Left ventricle myocardium inferior (tissue), 1 donor: ENCODE measurements around the gene PTGR1. TPM values are rescaled to one million over a fixed set of nuclear protein-coding genes. Genes with fewer than 3 reads are reported as not detected.
A peak's percentile ranks its signal among the peaks of the same experiment; 100 is the strongest.

Experiments used
- DNase-seq: peaks from one replicate; pipeline ENCODE4 v3.0.0-alpha.2; 2020
- H3K27ac ChIP-seq: fragments of 200-600 bp; replicated peaks from 2 replicates; pipeline ENCODE4 v1.8.0; 2021
- H3K27me3 ChIP-seq: fragments of 200-600 bp; 2 replicates; pipeline ENCODE4 v1.8.0; 2021; ENCODE audit warnings: low read depth
- H3K36me3 ChIP-seq: fragments of 200-600 bp; 2 replicates; pipeline ENCODE4 v1.8.0; 2021
- H3K4me1 ChIP-seq: fragments of 200-600 bp; 2 replicates; pipeline ENCODE4 v1.8.0; 2021
- H3K4me3 ChIP-seq: fragments of 200-600 bp; 2 replicates; pipeline ENCODE4 v1.8.0; 2021; ENCODE audit warnings: mild to moderate bottlenecking, moderate library complexity
- H3K9me3 ChIP-seq: fragments of 200-600 bp; replicated peaks from 2 replicates; pipeline ENCODE4 v1.8.0; 2021
- intact Hi-C: fragments of 100-400 bp; cut with micrococcal nuclease; formaldehyde crosslinking; loops from one replicate; pipeline ENCODE4 v1.11.0; 2022
- total RNA-seq: library from RNA; stranded (reverse); fragmentation: NEBNext Ultra II Directional; extraction: Animal tissue kit (Norgen Biotek cat#: 25700); gene quantifications from one replicate; pipeline ENCODE4 v1.2.1, GENCODE V29; 2021
- TF ChIP-seq, protein P1 (sequence below): fragments of 200-600 bp; IDR thresholded peaks from 2 replicates; pipeline ENCODE4 v1.8.0; 2021; ENCODE audit warnings: antibody characterized with exemption, mild to moderate bottlenecking, borderline replicate concordance
- donor health status: DM: no; HTN: yes; CAD: no; lungs with severe emphysema.

Gene PTGR1
- total RNA-seq, 1 donor from 2014 or later: 50.2 TPM

DNA sequence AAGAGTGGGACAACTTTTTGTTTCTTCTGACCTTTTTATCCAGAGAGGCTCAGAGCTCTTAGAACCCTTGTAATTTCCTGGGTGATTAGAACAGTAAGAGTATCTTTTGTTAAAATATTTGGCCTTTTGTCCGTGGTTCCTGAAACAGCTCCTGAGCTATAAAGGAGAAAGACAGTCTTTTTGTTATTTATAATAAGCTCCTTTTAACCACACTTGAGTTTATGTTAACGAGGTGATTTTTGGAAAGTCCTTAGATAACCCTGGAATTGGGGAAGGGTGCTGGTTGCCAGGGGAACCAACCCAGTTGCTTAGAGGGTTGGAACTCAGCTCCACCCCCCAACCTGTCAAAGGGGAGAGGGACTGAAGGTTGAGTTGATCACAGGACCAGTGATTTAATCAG is 69.7 kb downstream of the PTGR1 start:
- intact Hi-C loops: no loop called here

DNA sequence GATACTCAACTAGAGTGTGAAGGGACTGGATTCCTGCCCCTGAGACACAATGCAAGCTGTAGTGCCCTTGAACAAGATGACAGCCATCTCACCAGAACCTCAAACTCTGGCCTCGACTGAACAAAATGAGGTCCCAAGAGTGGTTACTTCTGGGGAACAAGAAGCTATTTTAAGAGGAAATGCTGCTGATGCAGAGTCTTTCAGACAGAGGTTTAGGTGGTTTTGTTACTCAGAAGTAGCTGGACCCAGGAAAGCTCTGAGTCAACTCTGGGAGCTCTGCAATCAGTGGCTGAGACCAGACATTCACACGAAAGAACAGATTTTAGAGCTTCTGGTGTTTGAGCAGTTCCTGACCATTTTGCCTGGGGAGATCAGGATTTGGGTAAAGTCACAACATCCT is 72.1 kb downstream of the PTGR1 start:
- Histone ChIP-seq H3K27me3 (no peaks in the 10 kb centered on the region), H3K4me1 (peaks cover 20% of the 10 kb centered on the region), H3K9me3 (peaks cover 2% of the 10 kb centered on the region), H3K4me3 (no peak overlapping the region), H3K27ac (no peak overlapping the region), H3K36me3 (peaks cover 52% of the 10 kb centered on the region)
- TF ChIP-seq, protein P1, sequence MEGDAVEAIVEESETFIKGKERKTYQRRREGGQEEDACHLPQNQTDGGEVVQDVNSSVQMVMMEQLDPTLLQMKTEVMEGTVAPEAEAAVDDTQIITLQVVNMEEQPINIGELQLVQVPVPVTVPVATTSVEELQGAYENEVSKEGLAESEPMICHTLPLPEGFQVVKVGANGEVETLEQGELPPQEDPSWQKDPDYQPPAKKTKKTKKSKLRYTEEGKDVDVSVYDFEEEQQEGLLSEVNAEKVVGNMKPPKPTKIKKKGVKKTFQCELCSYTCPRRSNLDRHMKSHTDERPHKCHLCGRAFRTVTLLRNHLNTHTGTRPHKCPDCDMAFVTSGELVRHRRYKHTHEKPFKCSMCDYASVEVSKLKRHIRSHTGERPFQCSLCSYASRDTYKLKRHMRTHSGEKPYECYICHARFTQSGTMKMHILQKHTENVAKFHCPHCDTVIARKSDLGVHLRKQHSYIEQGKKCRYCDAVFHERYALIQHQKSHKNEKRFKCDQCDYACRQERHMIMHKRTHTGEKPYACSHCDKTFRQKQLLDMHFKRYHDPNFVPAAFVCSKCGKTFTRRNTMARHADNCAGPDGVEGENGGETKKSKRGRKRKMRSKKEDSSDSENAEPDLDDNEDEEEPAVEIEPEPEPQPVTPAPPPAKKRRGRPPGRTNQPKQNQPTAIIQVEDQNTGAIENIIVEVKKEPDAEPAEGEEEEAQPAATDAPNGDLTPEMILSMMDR: no peak
- no peak for DNase-seq
- intact Hi-C loops: no loop called here

More for the DNA sequence above, 69.7 kb downstream of the PTGR1 start:
- peaks cover 18% of the 10 kb centered on the region for H3K4me1 ChIP-seq
- H3K27ac ChIP-seq: no peak overlapping the region
- H3K36me3 ChIP-seq: peaks cover 77% of the 10 kb centered on the region
- H3K9me3 ChIP-seq: peaks cover 26% of the 10 kb centered on the region
- DNase-seq: no peak
- H3K27me3 ChIP-seq: no peaks in the 10 kb centered on the region
- TF ChIP-seq, protein P1: no peak
- no peak overlapping the region for H3K4me3 ChIP-seq

DNA sequence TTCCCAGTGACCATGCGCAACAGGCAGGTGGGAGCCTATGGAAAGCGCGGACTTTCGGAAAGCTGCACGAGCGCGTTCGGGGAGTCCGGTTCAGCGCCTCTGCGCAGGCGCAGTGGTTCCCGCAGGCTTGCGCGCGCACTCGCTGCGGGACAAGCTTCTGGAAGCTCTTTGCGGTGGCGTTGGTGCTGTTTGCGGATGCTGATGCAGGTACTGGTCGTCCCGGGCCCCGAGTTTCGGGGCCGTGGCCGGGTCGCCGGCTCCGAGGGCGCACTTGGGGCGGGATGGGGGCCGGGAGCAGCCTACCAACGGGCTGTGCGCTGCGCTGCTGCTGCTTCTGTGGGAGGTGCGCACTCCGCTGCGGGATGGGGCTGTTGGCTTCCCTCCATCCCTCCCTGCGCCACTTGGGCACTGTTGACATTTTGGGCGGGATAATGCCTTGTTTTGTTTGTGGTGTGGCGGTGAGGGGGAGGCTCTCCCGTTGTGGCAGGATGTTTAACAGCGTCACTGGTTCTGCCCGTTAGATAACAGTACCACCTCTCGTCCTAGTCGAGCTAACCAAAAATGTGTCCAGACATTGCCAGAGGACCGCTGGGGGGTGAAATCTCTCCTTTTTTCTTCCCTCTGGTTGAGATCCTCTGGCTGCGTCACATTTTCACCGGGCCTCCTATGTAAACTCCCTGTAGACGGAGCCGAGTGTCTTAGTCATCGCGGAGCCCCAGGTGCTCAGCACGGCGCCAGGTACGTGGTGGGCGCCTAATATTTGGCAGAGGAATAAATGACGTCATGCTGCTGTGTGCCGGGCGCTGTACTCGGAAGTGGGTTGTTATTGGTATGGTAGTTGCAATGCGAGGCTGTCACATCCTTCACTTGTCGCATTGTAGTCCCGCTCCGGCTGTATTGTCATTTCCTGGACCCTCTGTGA is 74.1 kb downstream of the PTGR1 start, which contains the start of gene ZNF483:
Gene ZNF483, plus strand, starts transcription at position 124 of the 922 bp plus-strand sequence. CDS start 2,217 bp downstream, outside the sequence.
- Histone ChIP-seq H3K27me3 (no peaks in the 10 kb centered on the region), H3K4me3 (peak within 1 kb of the TSS; percentile 91), H3K9me3 (no peaks in the 10 kb centered on the region), H3K36me3 (peaks cover 32% of the 10 kb centered on the region), H3K4me1 (peaks cover 20% of the 10 kb centered on the region), H3K27ac (peak within 1 kb of the TSS; percentile 47)
- peak; percentile 74 for DNase-seq
- intact Hi-C loops: no loop called here
- TF ChIP-seq, protein P1: no peak

DNA sequence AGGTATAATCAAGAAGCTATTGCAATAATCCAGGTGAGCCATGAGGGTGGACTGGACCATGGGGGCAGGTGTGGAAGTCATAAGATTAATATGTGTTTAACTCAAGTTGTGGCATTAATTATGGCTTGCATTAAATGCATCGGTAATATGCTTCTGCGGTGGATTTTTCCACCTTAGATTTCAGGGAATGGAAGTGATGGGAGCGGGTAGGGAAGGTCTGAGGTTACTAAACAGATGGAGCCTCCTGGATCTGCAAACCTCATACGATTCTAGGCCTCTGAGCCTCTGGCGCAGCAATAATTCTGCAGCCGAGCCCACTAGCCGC is 74.8 kb downstream of the PTGR1 start:
- no peak for DNase-seq
- intact Hi-C loops: no loop called here
- H3K36me3 ChIP-seq: peaks cover 26% of the 10 kb centered on the region
- peak overlapping the region; percentile 91 for H3K4me3 ChIP-seq
- H3K27ac ChIP-seq: no peak overlapping the region
- peaks cover 20% of the 10 kb centered on the region for H3K4me1 ChIP-seq
- no peaks in the 10 kb centered on the region for H3K27me3 ChIP-seq
- no peaks in the 10 kb centered on the region for H3K9me3 ChIP-seq
- TF ChIP-seq, protein P1: no peak

DNA sequence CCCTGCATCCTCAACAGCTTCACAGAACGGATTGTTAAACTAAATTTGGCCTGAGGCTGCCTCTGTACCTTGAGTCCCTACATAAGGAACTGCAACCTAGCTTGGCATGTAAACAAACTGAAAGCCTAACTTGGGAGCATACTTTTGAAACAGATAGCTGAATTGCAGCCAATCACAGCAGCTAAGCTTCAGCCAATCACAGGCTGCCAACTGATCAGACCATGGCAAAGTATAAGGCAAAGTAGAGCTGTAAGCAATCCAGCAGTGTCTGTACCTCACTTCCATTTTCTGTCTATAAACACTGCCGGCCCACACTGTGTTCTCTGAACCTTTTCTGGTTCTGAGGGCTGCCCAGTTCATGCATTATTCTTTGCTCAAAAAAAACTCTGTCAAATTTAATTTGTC is 83.4 kb downstream of the PTGR1 start:
- no peaks in the 10 kb centered on the region for H3K36me3 ChIP-seq
- no peak overlapping the region for H3K4me3 ChIP-seq
- TF ChIP-seq, protein P1: no peak
- intact Hi-C loops: no loop called here
- H3K4me1 ChIP-seq: no peaks in the 10 kb centered on the region
- H3K9me3 ChIP-seq: peaks cover 11% of the 10 kb centered on the region
- no peaks in the 10 kb centered on the region for H3K27me3 ChIP-seq
- DNase-seq: no peak
- H3K27ac ChIP-seq: no peak overlapping the region
